Ishikawa (cell line): ENCODE data around the gene PACS1.

Experiments used
- MAX ChIP-seq: IDR thresholded peaks from 2 replicates; pipeline ENCODE4 v1.6.1; 2012
- TAF1 ChIP-seq: IDR thresholded peaks from 2 replicates; pipeline ENCODE4 v1.6.1; 2012; ENCODE audit warnings: low read depth, mild to moderate bottlenecking

GRCh38 chr11:66051371-66051765, 18.7 kb upstream of the PACS1 start:
- no peak for TF ChIP-seq MAX
- TF ChIP-seq TAF1 = no peak
